ENCODE results near the gene MAN1A1. TPM values are rescaled to one million over a fixed set of nuclear protein-coding genes. Genes with fewer than 3 reads are reported as not detected.

MAN1A1 gene
- total RNA-seq, 2 experiments from 2014 or later: 34.8 to 38.4 TPM

DNA sequence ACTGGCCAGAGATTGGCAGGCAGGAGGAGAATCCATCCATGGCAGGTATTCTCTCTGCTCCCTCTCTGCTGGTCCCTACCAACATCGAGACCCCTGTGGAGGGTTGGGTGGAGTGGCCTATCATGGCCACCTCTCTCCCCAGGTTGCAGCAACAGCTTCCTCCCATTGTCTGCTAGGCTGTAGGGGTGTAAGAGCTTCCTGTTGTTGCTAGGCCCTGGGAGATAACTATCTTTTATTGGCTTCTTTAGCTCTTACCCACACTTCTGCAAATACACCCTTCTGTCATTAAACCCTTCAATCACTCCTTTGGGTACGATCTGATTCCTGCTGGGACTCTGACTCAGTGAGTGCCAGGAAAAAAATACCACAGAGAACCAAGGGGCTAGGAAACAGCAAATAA, 204.4 kb downstream of the MAN1A1 start:
- Mint-ChIP-seq H3K36me3 (peaks cover 27% of the 10 kb centered on the region), H3K4me1 (peaks cover 52% of the 10 kb centered on the region), H3K4me3 (no peak overlapping the region), H3K27ac (peak overlapping the region; percentile 81), H3K27me3 (no peaks in the 10 kb centered on the region), H3K9me3 (ENCODE audit: low read depth) (peaks cover 8% of the 10 kb centered on the region)
- CTCF ChIA-PET: interaction anchor here (1.1 to 2.5 kb wide), 5 partner anchors 14 to 205 kb away, joined by 3 to 8 read pairs (median 4); partner anchors contain the start of gene FAM184A
- ATAC-seq (peak; percentile 35), DNase-seq (peak; percentile 47)

DNA sequence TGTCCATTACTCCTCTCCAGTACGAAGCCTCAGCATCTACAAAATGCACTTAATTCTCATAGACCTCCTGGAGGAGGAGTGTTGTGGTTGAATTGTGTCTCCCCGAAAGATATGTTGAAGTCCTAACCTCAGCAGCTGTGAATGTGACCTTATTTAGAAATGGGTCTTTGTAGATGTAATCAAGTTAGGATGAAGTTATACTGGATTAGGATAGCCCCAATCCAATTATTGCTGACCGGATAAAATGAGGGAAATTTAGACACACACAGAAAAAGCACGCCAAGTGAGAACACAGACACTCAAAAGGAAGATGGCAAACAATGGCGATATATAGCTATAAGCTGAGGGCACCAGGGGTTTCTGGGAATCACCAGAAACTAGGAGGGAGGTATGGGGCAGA, 206.9 kb downstream of the MAN1A1 start:
- Mint-ChIP-seq H3K9me3 (ENCODE audit: low read depth) (peaks cover 2% of the 10 kb centered on the region), H3K4me3 (no peak overlapping the region), H3K27me3 (no peaks in the 10 kb centered on the region), H3K4me1 (peaks cover 58% of the 10 kb centered on the region), H3K27ac (no peak overlapping the region), H3K36me3 (peaks cover 12% of the 10 kb centered on the region)
- CTCF ChIA-PET: interaction anchor here (0.7 to 2.0 kb wide), 2 partner anchors 12 to 13 kb away, joined by 3 to 11 read pairs; no protein-coding TSS in a partner anchor
- DNase-seq (no peak), ATAC-seq (no peak)

DNA sequence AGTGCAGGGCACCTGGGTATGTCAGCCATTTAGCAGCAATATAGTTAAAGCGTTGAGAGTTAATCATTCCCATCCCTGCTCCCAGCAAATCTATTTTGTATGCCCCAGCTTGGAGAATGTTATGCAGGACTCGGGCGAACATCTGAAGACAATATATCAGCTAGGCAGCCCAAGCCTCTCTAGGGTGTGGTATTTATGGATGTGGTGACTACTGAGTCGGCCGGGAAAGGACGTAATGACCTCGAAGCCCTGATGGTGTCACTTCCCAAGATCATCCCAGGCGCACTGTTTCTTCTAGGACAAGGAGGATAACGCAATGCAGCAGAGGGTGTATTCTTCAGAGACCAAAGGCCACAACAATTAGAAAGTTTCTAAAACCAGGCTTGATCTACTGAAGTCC, 207.5 kb downstream of the MAN1A1 start:
- H3K36me3 Mint-ChIP-seq: peaks cover 7% of the 10 kb centered on the region

DNA sequence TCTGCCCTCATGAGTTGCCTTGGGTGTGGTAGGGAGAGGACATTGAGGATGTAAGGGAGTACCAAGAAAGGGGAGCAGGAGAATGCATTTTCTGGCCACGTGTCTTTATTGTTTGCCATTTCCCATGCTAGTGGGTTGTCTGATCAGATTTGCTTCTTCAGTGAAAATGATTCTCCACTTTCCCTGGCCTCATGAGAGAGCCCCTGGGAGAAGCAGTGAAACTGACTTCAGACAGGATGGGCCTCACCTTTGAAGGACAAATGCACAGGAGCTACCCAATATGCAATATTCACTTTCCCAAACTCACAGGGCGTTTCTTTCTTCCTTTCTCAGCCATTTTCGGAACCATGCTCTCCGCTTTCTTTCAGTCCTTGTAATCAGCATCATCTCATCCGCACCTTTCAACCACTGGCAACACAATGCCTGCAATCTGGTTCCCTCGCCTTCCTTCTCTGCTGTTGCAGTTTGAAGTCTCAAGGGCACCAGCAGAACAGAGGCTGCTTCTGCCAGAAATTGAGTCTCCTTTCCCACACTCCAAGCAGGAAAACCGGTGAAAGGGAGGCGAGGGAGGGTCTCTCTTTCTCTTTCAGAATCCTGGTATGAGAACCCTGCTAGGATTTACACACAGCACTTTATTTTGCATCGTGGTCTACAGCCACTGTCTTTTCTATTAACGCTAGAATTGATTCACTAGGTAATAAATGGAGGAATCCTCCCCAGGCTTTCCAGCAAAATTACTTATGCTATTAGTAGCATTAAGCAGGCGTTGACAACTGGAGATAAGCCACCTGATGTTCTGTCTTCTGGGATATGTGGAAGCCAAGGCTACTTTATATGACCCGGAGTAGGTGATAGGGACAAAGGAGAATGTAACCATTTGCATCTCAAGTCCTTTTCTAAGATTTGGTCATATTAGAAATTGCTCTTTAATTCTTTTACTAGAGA, 209.1 kb downstream of the MAN1A1 start:
- CTCF ChIA-PET: interaction anchor here (1.4 to 2.0 kb wide), 3 partner anchors 9 to 11 kb away, joined by 3 to 11 read pairs (median 10); no protein-coding TSS in a partner anchor
- DNase-seq (no peak), ATAC-seq (no peak)
- Mint-ChIP-seq H3K36me3 (peaks cover 2% of the 10 kb centered on the region), H3K27me3 (peaks cover under 1% of the 10 kb centered on the region), H3K9me3 (ENCODE audit: low read depth) (no peaks in the 10 kb centered on the region), H3K27ac (peak overlapping the region; percentile 30), H3K4me3 (no peak overlapping the region), H3K4me1 (peaks cover 45% of the 10 kb centered on the region)

More for the DNA sequence above, 207.5 kb downstream of the MAN1A1 start:
- Mint-ChIP-seq H3K9me3 (ENCODE audit: low read depth) (peaks cover 2% of the 10 kb centered on the region), H3K4me3 (no peak overlapping the region), H3K4me1 (peaks cover 58% of the 10 kb centered on the region), H3K27ac (no peak overlapping the region), H3K27me3 (no peaks in the 10 kb centered on the region)
- ATAC-seq (no peak), DNase-seq (no peak)
- CTCF ChIA-PET: interaction anchor here (2.0 kb wide), 1 partner anchor 13 kb away, joined by 11 read pairs; no protein-coding TSS in a partner anchor

DNA sequence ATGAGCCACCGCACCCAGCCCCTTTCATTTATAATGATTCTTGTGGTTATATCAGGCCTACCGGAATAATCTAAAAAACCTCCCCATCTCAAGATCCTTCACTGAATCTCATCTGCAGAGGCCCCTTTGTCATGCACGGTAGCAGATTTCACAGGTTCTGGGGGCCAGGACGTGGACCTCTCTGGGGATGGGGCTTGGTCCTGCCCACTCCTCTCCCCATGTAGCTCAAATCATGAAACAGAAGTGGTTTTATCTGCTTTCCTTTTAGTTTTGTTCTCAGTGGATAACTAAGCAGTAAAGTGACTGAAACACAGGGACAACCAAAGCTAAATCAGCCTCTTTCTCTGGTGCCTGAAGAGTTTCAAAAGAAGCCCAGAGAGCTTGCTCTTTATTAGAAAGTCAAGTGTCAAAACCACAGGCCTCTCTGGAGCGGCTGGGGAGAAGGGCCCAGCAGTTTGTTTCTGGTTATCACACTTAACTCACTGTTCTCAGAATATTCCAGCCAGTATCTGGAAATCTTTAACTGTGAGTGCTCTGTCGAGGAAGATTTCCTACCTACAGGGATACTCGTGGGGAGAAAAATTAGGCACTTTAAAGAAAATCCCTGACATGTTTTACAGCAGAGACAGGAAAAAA, 210.5 kb downstream of the MAN1A1 start:
- Mint-ChIP-seq H3K36me3 (peaks cover 3% of the 10 kb centered on the region), H3K27me3 (peaks cover 2% of the 10 kb centered on the region), H3K4me3 (peak overlapping the region; percentile 6), H3K9me3 (ENCODE audit: low read depth) (no peaks in the 10 kb centered on the region), H3K27ac (peak overlapping the region; percentile 79), H3K4me1 (peaks cover 34% of the 10 kb centered on the region)
- CTCF ChIA-PET: interaction anchor here (1.2 to 1.9 kb wide), 5 partner anchors 9 to 178 kb away, joined by 3 to 10 read pairs (median 3); no protein-coding TSS in a partner anchor
- ATAC-seq (peak; percentile 79), DNase-seq (peak; percentile 64)

DNA sequence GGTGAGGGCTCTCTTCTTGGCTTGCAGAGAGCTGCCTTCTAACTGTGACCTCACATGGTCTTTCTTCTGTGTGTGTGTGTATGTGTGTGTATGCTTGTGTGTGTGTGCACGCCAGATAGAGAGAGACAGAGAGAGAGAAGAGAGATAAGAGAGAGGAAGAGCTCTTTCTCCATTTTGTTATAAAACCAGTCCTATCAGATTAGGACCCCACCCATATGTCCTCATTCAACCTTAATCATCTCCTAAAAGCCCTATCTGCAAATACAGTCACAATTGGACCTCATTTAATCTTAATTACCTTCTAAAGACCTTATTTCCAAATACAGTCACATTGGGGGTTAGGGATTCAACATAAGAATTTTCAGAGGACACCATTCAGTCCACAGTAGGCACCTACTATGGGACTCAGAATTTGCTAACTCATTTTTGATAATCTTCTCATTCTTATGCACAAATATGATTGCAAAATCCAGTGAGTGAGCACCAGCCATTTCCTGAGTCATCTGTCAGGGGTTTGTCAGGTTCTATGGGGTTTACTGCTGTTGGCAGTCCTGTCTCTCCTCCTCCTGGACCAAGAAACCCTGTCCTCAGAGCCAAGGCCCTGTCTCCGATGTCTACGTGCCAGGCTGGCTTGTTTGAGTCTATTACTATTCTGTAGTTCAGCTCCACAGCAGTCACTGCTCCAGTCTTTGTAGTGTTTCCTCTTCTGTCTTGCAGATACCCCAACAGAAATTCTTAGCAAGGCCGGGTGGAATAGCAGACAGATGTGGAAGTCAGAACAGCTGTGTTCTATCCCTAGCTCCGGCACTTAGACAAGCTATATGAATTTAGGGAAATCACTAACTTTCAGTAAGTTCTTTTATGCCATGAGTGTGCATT, 212.1 kb downstream of the MAN1A1 start:
- H3K4me1 Mint-ChIP-seq: peaks cover 35% of the 10 kb centered on the region
- H3K36me3 Mint-ChIP-seq: peaks cover 1% of the 10 kb centered on the region
- H3K27me3 Mint-ChIP-seq: peaks cover 2% of the 10 kb centered on the region
- DNase-seq (peak; percentile 29), ATAC-seq (no peak)
- no peak overlapping the region for H3K27ac Mint-ChIP-seq
- no peak overlapping the region for H3K4me3 Mint-ChIP-seq
- H3K9me3 Mint-ChIP-seq (ENCODE audit: low read depth): no peaks in the 10 kb centered on the region
- CTCF ChIA-PET: interaction anchor here (0.8 to 1.9 kb wide), 5 partner anchors 8 to 207 kb away, joined by 3 to 7 read pairs (median 3); no protein-coding TSS in a partner anchor

DNA sequence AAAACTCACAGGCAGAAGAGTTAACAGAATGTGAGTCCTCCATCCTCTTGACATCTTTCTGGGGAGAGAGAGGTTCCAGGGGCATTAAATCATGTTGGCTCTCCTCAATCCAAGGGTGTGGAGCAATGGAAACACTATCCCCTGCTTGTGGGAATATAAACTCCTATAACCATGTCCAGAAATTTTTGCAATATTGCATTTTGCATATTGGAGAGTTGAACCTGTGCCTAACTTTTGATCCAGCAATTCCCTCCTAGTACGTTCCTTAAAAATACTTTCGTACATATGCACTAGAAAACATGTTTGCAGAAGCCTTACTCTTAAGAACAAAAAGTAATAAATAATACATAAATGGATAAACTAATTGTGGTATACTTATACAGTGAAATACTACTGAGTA, 214.8 kb downstream of the MAN1A1 start:
- CTCF ChIA-PET: interaction anchor here (0.9 kb wide), 1 partner anchor 212 kb away, joined by 4 read pairs; no protein-coding TSS in a partner anchor
- H3K4me1 Mint-ChIP-seq: peaks cover 25% of the 10 kb centered on the region
- peaks cover 1% of the 10 kb centered on the region for H3K36me3 Mint-ChIP-seq
- peak; percentile 14 for DNase-seq
- H3K27me3 Mint-ChIP-seq: peaks cover 2% of the 10 kb centered on the region
- no peak overlapping the region for H3K27ac Mint-ChIP-seq
- H3K4me3 Mint-ChIP-seq: no peak overlapping the region
- no peaks in the 10 kb centered on the region for H3K9me3 Mint-ChIP-seq (ENCODE audit: low read depth)
- ATAC-seq: no peak

DNA sequence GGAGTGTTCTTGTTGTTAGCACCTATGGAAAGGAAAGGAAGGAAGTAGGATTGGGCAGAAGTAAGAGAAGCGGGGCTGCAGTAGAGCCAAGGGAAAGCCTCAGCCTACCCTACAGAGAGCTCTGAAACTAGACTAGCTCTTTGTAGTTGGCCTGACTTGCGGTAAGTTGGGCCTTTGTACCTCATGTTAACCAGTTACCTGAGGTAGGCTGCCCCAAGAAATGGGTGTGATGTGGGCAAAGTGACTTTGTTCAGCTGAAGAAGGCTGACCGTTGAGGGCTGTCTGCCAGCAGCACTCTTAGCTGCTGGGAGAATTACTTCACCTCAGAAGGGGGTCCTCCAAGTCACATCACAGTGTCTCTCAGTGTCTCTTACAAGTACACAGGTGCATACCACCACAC, 216.2 kb downstream of the MAN1A1 start:
- no peak for ATAC-seq

DNA sequence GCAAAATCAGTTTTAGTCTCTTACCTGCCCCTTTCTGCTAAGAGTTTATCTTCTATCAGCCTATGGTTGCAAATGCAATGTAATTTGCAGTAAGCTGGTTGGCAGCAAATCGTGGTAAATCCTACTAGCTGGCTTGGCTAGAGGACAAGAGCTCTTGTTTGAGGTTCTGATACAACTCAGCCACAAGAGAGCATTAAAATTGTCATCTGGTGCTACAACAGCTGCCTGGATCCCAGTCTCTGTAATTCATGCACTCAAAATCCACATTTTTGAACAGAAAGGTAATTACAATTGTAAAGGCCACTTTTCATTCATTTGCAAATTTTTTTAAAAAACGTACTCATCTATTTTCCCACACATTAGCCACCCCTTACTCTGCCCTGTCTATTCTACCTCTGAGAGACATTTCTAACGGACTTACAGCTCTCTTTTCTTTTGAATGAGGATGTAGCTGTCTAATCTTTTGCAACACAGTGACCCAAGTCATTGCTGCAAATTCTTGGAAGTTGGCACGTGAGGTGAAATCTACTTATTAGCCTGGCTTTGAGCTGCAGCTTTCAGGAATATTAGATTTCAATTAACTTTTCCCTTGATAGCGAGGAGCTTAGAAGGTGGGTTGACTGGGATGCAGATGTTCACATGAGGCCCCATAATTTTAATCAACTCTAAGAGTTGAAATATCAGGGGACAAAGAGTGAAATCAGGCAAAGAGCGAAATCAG, 217.1 kb downstream of the MAN1A1 start:
- H3K27ac Mint-ChIP-seq: no peak overlapping the region
- H3K27me3 Mint-ChIP-seq: peaks cover 4% of the 10 kb centered on the region
- CTCF ChIA-PET: interaction anchor here (0.6 to 2.2 kb wide), 8 partner anchors 10 to 215 kb away, joined by 3 to 8 read pairs (median 4); no protein-coding TSS in a partner anchor
- H3K4me1 Mint-ChIP-seq: peaks cover 12% of the 10 kb centered on the region
- DNase-seq (peak; percentile 4), ATAC-seq (no peak)
- H3K36me3 Mint-ChIP-seq: peaks cover 1% of the 10 kb centered on the region
- no peaks in the 10 kb centered on the region for H3K9me3 Mint-ChIP-seq (ENCODE audit: low read depth)
- H3K4me3 Mint-ChIP-seq: no peak overlapping the region

More for the DNA sequence above, 216.2 kb downstream of the MAN1A1 start:
- peak; percentile 7 for DNase-seq
- Mint-ChIP-seq H3K4me3 (no peak overlapping the region), H3K27ac (no peak overlapping the region), H3K36me3 (peaks cover 1% of the 10 kb centered on the region), H3K9me3 (ENCODE audit: low read depth) (no peaks in the 10 kb centered on the region), H3K27me3 (peaks cover 2% of the 10 kb centered on the region), H3K4me1 (peaks cover 22% of the 10 kb centered on the region)
- CTCF ChIA-PET: interaction anchor here (0.9 to 1.6 kb wide), 3 partner anchors 13 to 214 kb away, joined by 3 to 5 read pairs (median 3); no protein-coding TSS in a partner anchor

DNA sequence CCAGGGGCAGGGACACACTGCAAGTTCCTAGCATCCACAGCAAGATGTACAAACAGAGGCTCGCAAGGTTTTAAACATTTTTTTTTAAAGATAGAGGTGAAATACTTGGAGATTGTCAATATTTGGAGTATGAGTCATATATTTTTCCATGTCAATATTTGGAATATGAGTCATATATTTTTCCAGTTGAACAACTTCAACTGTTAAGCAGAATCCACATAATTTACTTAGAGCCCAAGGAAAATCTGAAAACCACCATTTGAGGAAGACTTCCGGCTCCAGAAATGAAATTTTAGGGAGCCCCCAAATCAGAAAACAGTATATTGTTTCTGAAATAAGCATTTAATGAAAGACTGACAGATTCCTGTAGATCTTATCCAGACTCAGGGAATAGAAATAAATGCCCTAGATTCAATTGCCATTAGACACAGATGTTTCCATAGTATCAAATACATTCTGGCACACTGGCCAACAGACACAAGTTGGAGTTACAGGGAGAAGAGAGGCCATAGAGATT, 219.5 kb downstream of the MAN1A1 start:
- Mint-ChIP-seq H3K9me3 (ENCODE audit: low read depth) (no peaks in the 10 kb centered on the region), H3K4me3 (no peak overlapping the region), H3K4me1 (peaks cover 8% of the 10 kb centered on the region), H3K27me3 (peaks cover 2% of the 10 kb centered on the region), H3K36me3 (no peaks in the 10 kb centered on the region), H3K27ac (no peak overlapping the region)
- CTCF ChIA-PET: interaction anchor here (0.6 to 2.2 kb wide), 30 partner anchors 8 to 847 kb away, joined by 3 to 17 read pairs (median 4); no protein-coding TSS in a partner anchor
- DNase-seq (no peak), ATAC-seq (no peak)

DNA sequence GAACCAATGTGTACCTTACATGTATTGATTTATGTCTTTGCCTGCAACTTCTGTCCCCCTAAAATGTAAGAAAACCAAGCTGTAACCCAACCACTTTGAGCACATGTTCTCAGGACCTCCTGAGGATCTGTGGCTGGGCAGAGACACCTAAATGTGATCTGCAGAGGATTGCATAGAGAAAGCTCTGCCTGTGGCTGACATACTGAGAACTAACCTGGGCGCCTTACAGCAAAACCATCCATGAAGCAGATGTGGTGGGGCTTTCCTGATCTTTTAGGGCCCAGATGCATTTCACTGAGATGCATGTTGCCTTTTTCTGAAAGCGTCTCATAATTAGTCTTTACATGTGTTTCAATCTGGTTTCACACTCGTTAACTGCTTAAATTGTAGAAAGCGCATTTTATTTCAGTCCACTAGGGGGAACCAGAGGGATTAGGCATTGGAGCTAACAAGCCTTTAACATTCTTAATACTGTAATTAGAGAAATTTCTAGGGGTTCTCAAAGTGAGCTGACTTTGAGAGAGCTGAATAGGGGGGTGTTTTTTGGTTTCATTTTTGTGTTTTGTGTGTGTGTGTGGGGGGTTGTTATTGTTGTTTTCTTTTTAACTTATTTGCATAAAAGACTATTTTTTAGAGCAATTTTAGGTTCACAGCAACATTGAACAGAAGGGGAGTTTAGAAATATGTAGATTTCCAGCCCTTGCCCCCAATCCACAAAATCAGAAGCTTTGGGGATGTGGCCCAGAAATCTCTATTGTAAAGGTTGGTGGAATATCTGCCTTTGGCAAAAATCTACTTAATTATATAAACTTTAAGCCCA, 220.2 kb downstream of the MAN1A1 start:
- ATAC-seq (peak; percentile 76), DNase-seq (no peak)
- H3K9me3 Mint-ChIP-seq (ENCODE audit: low read depth): no peaks in the 10 kb centered on the region
- H3K36me3 Mint-ChIP-seq: no peaks in the 10 kb centered on the region
- peaks cover 8% of the 10 kb centered on the region for H3K4me1 Mint-ChIP-seq
- H3K4me3 Mint-ChIP-seq: no peak overlapping the region
- CTCF ChIA-PET: interaction anchor here (0.6 to 2.2 kb wide), 33 partner anchors 8 to 846 kb away, joined by 3 to 17 read pairs (median 4); no protein-coding TSS in a partner anchor
- no peak overlapping the region for H3K27ac Mint-ChIP-seq
- H3K27me3 Mint-ChIP-seq: peaks cover 2% of the 10 kb centered on the region
